GM12874 (cell line): ENCODE results near the gene DCUN1D4.

Source experiments
- CTCF ChIP-seq: IDR thresholded peaks from 2 replicates; pipeline ENCODE4 v1.5.1; 2011; ENCODE audit warnings: low read depth, mild to moderate bottlenecking, control low read depth, low read length, moderate library complexity; ENCODE audit not compliant: insufficient read depth

The DCUN1D4 gene

DNA sequence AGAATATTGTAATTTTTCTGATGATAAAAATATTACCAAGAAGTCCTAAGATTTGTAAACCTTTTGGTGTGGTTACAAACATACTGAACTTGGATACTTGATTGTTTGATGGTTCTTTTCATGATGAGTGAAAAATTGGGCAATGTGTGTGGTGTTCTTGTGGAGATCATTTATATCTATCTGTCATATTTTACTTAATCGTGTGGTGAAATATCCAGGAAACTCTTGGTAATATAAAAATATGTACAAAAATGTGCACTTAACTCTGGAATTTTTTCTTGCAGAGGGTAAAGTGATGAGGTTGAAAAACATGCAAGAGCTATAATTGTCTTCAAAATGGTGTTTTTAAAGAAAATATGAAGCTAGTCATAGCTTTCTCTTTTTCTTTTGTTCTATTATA, 2.8 kb downstream of the DCUN1D4 start:
- no peak for TF ChIP-seq CTCF

GRCh38 chr4:51849430-51849829, 6.5 kb downstream of the DCUN1D4 start:
- TF ChIP-seq CTCF, result no peak

GRCh38 chr4:51850294-51850693, 7.3 kb downstream of the DCUN1D4 start:
- no peak for TF ChIP-seq CTCF

DNA sequence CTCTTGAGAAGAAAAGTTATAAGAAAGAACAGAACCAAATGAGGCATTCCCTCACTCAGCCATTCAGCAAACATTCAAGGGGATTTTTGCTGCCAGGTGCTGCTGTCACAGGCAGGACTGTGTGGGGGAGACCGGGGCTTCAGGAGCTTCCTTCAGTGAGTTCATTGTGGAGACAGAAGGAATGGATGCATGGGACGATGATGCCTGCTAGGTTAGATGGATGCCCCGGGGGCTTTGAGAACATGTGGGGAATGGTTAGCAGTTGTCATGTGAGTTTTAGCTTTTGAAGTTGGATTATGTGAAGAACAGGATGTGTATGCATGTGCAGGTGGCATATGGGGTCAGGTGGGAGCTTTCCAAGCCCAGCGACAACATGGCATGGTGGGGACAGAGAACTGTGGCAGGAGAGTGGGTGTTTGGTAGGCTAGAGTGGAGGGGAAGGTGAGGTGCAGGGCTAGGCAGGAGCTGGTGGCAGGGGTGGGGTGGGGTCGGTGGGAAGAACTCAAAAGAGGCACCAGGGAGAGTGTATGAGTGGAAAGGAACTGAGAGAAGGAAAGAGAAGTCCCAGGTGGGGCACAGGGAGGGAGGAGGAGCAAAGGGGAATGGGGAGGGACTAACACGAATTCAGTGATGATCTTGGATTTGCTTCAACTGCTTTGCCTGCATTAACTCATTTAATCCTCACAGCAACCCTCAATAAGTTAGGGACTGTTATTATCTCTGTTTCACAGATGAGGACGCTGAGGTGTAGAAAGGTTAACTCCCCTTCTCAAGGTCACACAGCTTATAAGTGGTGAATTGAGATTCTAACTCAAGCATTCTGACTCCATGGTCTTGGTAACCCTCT, 8.4 kb downstream of the DCUN1D4 start:
- TF ChIP-seq CTCF, result no peak

- no peak for TF ChIP-seq CTCF
These were observed 9.0 kb downstream of the DCUN1D4 start for GRCh38 chr4:51851937-51852290.

DNA sequence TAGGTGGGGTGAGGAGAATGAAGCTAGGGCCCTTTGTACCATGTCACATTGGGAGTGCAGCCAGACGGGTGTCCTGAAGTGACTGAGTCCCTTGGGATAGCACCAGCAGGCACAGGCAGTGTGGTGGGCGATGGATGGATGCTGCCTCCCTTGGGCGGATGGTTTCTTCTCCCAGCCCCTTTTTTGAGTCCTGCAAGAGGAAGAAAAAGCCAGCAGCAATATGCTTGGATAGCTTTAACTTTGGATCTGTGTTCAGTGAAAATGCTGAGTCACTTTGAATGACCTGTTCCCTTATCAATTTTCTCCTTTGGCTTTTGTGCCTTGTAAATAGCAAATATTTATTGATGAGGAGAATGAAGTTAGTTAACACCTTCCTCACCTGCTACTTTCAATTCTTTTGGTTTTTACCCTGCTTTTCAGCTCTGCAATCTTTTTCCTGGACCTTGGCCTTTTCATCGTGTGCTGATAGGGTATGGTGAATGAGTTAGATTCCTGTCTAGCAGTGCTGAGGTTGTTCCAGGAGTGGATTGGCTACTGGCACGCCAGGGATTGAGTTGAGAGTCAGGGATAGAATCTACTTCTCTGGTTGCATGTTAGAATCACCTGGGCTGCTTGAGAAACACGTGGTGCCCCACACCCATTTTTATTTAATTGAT, 10.2 kb downstream of the DCUN1D4 start:
- TF ChIP-seq CTCF, result no peak

- no peak for TF ChIP-seq CTCF
These were observed 12.3 kb downstream of the DCUN1D4 start for GRCh38 chr4:51855270-51855669.
